GM21717 (cell line): ENCODE data around the gene SFT2D3.

Source experiments
- ATAC-seq: cut with Tn5 transposase; IDR thresholded peaks from one replicate; pipeline ENCODE4 v1.9.1; 2021; ENCODE audit warnings: mild to moderate bottlenecking, moderate library complexity; ENCODE audit not compliant: unreplicated experiment

Gene SFT2D3, protein sequence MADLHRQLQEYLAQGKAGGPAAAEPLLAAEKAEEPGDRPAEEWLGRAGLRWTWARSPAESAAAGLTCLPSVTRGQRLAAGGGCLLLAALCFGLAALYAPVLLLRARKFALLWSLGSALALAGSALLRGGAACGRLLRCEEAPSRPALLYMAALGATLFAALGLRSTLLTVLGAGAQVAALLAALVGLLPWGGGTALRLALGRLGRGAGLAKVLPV

DNA sequence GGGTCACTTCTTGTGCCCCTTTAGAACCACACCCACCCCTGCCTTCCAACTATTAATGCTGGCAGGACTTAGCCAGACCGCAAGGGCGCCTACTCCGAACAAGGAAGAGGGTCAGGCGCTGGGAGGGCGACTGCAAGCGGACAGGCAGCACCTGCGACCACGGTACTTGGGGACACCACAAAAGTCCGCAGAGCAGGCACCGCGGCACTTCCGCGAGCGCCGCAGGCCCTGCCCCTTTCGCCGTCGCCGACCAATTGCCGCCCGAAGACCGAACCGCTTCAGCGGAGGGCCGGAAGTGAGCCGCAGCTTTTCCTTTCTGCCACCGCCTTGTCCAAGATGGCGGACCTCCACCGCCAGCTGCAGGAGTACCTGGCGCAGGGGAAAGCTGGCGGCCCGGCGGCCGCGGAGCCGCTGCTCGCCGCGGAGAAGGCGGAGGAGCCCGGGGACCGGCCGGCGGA is at the start of gene SFT2D3:
Gene SFT2D3 (plus strand): TSS at position 305 of the 458 bp plus-strand sequence. CDS start 32 bp downstream, at position 337.
- peak; percentile 76 for ATAC-seq

DNA sequence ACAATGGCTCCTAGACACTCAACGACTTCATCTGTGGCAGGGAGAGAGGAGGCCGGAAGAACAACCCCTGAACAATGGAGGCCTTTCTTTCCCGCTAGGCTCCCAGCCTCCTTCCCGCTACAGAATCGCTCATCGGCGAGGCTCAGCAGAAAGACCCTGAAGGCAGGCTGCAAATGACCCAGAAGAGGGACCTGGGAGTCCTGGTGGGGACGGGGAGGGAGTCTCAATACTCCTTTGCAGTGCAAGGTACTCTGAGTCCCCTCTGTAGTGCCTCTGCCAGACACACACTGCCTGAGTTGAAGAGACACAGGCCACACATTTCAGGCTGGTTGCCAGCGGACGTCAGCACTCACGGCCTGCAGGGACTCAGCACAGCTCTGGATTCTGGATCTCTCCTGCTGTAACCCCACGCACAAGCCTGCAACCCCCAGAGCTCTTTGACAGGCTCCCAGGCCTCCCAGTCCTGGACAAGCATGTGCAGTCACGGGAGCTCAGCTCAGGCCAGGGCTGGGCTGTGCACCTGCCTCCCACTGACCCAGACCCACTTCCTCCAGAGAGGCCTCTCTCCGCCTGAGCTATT is 49.2 kb upstream of the SFT2D3 start:
- no peak for ATAC-seq

DNA sequence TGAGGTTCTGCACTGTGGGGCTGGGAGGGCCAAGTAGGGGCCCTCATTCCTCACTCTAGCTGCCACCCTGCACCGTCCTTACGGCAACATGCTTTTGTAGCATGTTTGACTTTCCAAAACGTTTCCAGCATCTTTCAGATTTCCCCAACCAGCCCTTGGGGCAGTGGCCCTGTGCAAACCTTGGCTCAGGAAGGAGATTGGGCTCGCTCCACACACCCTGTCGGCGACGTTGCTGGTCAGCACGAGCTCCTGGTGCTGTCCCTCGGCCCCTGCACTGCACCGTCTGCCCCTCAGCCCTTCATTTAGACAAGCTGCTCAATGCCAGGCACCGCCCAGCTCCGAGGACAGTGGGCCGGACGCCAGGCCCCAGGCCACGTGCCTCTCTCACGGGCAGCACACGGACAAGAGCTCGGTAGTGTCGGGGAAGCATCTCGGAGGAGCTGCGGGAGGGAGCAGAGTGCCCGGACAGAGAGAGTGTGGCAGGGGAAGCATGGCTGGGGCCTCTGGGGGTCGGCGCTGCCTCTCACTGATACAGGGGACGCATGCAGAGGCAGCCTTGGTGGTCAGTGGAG is 48.4 kb upstream of the SFT2D3 start:
- ATAC-seq = no peak

DNA sequence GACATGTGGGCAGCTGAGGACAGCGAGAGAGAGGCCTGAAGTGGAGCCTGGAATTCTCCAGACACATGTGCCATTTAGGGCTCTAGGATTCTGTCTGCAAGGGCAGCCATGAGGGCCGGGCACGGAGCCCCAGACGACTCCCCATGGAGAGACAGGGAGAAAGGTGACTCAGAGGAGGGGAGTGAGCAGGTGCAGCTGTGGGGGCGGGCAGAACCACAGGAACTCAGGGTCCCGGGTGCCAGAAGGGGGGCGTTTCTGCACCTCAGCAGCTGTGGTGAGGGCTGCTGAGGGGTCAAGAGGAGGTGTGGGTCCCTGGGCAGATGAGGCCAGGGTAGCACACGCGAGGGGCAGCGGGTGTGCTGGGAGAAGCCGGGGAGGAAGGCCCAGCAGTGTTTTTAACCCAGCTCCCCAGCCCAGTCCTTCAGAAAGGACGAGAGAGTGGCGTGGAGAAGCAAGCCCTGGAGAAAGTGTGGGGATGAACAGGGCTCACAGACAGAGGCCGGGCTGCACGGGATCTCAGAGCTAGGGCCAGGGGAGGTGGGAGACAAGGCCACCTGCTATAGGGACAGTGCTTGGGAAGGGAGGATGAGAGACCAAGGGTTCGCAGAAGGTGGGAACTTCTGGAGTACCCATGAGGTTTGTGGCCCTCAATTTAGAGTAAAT is 47.7 kb upstream of the SFT2D3 start:
- ATAC-seq = no peak

DNA sequence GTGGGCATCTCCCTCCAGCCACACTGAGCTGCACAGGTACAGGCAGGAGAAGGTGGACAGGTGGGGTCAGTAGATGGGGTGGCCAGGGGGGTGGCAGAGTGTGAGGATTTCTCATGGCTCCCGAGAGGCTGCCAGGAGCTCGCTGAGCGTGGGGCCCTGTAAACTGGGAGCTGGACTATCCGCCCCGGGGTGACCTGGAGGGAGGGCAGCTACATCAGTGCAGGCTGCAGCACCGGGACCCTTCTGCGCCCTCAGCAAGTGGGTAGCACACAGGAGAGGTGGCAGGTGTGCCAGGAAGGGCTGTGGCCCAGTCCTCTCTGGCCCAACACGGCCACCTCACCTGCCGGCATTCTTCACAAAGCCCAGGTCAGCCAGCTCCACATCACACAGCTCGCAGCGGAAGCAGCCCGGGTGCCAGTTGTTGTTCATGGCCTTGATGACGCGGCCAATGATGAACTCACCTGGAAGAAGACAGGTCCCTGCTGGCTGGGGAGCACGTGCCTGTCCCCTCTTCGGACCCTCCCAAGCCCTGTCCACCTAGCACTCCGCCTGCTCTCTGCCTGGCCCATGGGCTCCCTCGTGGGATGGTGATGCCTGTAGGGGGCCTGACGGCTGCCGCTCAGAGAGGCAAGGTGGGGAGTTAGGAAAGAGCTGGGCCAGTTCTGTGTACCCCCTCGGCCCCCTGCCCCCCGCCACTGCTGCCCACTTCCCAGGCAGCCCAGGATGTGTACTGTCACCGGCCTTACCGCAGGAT is 47.0 kb upstream of the SFT2D3 start:
- no peak for ATAC-seq

DNA sequence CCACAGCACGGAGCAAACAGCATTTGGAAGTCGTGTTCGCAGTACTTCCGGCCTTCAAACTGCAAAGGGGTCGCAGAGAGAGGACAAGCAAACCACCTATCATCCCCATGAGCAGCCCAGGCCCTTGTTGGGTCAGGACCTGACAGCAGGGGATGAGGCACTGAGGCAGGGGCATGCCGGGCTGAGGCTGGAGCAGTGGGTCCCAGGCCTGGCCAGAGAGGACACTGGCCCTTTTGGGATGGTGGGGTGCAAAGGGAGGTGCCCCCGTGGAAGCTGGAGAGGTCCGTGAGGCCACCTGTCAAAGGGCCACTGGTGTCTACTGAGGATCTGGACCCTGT is 46.5 kb upstream of the SFT2D3 start:
- ATAC-seq = no peak

DNA sequence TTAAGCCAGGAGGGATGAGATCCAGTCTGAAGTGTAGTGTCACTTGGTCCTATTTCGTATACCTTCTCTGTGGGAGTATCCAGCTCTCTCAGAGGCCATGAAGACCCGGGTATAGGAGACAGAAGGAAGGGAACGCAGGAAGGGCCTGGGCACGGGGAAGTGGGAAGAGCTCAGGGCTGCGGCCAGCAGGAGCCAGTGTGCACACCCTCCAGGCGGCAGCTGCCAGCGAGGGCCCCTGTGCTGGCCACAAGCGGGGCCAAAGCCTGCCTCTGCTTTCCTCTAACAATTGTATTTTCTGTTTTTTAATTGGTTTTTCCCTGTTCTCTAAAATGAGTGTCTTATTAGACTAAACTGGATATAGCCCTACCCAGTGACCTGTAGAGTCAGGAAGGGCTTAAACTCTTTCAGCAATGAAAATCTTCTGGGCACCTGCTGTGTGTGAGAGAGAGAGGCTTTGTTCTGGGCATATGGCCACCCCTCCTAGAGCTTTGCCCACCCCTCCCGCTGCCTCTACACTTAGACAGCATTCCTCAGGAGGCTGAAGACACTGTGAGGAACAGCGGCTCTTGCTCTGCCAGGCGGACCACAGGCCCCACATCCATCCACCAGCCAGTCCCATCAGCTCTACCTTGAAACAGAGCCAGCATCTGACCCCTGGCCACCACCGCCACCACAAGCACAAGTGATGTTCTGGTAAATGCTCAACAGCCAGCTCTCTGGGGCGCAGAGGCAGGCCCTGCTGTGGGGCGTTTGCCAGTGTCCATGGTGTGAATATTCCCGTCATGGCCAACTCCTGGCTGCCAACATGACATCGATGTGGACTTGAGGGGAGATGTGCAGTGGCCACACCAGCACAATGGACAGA is 45.9 kb upstream of the SFT2D3 start:
- ATAC-seq = no peak

DNA sequence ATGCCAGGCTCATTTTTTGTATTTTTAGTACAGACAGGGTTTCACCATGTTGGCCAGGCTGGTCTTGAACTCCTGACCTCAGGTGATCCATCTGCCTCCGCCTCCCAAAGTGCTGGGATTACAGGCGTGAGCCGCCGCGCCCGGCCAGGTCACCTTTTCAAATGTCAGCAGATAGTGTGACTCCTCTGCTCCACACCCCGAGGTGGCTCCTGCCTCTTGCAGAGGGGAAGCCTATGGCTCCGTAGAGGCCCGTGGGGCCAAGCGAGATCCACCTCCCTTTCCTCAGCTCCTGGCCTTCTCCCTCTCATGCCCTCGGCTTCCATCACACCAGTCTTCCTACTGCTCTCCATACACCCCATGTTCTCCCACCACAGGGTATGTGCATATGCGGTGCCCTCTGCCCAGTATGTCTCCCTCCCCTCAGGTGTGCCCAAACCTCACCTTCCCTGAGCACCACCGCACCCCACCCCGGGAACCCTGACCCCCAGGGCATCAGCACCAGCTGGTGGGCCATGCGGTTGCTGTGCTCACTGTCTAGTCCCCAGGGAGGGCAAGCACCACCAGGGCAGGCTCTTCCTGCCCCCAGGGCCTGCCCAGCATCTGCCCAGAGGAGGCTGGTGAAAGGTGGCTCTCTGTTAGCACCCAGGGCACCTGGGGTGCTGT is 44.6 kb upstream of the SFT2D3 start:
- ATAC-seq = no peak

DNA sequence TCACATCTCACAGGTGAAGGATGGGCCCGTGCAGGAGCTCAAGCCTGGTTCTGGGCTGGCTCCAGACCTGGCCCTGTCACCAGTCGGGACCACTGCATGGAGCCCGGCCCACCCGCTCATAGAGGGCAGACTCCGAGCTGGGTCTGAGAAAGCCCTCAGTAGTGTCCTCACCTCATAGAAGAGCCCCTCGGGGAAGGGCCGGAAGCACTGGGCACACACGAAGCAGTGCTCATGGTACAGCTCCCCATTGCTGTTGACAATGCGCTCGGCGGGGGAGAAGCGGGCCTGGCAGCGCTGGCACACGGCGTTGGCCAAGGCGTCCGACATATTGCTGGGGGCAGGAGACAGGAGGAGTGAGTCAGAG is 44.1 kb upstream of the SFT2D3 start:
- no peak for ATAC-seq

DNA sequence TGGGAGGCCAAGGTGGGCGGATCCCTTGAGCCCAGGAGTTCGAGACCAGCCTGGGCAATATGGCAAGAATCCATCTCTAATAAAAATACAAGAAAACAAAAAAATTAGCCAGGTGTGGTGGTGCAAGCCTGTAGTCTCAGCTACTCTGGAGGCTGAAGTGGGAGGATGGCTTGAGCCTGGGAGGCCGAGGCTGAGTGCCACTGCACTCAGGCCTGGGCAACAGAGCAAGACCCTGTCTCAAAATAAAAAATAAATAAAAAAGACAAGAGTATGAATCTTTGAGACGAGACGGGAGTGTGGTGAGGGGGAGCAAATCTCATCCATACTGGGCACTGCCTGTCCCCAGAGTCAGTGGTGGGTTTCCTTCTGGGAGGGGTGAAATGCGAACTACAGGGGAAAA is 43.2 kb upstream of the SFT2D3 start:
- no peak for ATAC-seq

DNA sequence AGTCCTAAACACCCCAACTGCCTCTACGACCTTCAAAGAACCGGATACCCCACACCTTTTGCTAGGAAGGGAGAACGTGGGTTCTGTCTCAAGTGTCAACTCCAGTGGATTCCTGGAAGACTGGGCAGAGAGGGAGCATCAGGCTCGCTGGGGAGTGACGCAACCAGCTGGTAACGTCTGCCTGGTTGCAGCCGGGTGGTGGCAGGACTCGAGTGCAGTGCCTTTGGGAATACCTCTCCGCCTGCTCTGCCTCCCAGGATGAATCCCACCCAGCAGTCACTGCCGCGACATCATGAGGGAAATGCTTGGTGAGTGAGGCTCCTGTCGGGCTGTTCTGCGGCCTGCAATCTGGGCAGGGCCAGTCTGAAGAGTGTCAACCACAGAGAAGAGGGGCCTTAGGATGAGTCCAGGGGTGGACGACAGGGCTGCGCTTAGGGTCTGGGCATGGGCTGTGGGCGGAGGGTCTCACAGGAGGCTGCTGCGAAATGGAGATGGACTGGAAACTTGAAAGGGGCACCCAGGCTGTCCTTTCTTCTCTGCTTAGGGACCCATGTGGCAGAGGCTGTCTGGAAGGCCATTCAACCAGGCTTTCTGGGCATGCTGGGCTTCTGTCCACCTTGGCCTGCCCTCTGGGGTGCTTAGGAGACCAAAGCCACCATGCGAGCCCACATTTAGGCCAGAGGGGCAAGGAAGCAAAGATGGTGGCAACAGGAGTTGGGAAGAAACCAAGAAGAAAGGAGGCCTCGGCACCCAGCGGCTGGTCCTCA is 42.5 kb upstream of the SFT2D3 start:
- ATAC-seq = no peak

DNA sequence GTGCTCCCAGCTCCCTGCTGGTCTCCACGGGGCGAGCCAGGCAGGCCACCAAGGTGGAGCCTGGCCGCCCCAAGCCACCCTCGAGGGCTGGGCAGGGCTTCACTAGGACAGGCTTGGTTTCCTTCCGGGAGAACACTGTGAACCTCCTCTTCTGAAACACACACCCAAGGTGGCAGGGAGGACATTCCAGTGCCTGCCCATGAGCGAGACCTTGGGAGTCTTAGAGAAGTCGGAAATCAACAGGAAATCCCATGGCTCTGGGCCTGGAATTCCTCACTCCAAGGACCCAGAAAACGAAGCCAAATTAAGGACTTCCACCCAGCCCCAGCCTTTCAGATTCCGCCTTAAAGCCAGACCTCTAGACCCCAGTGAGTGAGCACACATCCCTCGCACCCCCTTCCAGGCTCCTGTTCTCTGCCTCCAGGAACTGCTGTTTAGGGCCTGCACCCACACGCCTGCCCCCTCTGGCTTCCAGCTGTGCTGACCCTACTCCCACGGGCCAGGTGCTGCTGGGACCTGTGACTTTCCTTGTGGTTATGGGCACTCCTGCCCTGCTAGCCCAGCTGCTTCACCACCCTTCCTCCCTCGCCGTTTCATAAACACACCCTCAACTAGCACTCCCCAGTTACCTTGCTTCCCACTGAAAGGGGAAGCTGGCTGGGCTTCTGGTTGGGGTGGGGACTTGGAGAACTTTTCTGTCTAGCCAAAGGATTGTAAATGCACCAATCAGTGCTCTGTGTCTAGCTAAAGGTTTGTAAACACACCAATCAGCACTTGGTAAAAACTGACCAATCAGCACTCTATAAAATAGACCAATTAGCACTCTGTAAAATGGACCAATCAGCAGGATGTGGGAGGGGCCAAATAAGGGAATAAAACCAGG is 41.6 kb upstream of the SFT2D3 start:
- no peak for ATAC-seq

DNA sequence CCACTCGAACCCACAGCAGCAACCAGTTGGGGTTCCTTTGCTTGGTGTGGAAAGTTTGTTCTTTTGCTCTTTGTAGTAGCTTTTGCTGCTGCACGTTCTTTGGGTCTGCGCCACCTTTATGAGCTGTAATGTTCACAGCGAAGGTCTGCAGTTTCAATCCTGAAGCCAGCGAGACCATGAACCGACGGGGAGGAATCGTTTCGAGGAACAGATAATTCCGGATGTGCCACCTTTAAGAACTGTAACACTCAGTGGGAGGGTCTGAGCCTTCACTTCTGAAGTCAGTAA is 41.1 kb upstream of the SFT2D3 start:
- no peak for ATAC-seq

DNA sequence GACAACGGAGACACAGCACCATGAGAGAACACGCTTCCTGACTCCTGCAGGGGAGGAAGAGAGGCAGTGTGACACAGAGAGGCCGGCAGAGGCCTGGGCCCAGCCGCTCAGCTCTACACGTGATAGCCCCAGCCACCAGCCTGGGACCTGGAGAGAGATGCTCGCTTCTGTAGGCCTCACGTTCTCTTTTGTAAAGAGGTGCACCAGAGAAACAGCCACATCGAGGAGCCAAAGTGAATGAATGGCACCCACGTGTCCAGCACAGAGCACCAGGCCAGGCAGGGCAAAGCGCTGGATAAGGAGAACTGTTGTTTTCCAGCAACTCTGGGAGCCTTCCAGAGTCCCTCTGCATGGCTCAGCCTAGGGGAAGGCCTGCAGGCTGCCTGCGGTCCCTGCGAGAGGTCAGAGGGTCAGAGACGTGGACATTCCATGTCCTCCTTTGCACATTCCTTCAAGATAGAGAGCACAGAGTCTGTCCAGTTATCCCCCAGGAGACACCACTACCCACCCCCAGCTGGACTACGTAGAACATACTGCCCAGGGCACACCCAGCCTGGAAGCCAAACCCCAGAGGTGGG is 40.1 kb upstream of the SFT2D3 start:
- ATAC-seq = no peak

DNA sequence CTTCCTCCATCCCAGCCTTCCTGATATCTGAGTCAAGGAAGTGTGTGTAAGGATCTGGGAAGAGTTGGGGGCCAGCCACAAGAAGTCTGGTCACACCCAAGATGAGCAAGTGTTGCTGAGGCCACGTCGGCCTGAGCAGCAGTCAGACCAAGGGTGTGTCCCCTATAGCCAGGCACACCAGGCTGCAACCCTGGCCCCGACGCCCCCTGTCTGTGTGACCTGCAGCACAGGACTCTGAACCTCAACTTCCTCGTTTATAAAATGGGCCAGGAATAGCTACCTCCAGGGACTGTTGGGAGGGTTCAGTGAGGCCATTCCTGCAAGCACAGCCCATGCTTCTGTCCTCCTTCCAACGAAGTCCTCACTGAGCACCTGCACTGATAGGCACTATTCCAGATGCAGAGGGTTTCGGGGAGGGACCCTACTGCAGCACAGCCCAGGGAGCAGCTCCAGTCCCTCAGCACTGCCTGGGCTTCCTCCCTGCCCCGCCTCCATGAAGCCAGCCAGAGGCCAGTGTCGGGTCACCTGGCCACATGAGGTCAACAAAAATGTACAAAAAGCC is 39.3 kb upstream of the SFT2D3 start:
- ATAC-seq = no peak

DNA sequence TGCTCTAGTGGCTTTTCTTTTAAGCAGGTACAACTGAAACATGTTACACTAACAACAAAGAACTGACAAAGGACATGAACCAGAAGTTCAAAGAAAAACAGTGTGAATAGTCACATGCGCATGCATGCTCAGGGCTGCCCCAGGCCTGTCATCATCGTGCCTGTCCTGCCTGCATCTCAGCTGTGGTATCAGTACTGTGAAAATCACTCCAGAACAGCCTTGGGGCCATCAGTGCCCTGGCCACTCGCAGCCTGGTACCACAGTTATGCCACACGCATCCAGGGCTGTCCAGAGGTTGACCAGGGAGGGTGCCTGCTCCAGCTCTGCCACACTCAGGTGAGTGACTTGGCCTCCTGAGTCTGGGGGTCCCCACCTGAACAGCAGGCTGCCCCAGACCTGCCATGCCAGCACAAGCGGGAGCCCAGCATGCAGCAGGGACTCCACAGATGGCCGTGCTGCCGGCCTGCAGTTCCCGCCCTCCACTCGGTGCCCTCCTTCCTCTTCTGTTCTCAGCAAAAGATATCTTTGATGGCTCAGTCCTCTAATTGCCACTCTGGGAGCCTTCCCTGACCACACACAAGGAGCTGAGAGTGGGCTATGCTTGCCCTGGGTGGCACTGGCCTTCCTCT is 38.2 kb upstream of the SFT2D3 start:
- ATAC-seq = no peak

DNA sequence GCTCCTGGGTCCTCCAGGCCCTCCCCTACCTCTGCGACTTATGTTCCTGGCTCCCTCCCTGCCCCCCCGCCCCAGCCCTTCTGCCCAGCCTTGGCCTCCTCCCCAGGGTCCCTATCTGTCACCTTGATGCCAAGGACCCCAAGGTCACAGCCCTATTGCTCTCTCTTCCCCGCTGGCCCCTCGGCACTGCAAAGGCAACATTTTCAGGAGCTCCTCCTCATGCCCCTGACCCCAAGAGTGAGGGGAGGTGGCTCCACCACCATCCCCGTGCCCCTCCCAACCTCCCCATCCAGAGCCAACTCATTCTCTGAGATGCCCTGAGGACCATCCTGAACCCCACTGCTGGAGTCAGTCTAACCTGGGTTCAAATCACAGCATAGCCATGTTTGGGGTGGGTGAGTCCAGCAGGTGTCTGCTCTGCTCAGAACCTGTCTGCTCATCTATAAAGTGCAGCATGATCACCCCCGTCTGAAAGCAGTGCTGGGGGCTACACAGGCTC is 37.7 kb upstream of the SFT2D3 start:
- ATAC-seq = no peak
